ENCODE data around the gene LUC7L. TPM values are rescaled to one million over a fixed set of nuclear protein-coding genes. Genes with fewer than 3 reads are reported as not detected.

Gene LUC7L
- total and polyA plus RNA-seq, 2 of the 8 experiments (the other 6 are each of a cell fraction or from before 2014, with no cell fraction given): 49.7 to 129 TPM

- Histone ChIP-seq H4K5ac (ENCODE audit: insufficient read length, low read depth, low read length) (no peak overlapping the region), H3K36me3 (ENCODE audit: control insufficient read depth in 2 of 4, insufficient read depth in 4 of 4, low read length in 3 of 4) (peaks cover 31 to 73% (median 63%) of the 10 kb centered on the region in 4 experiments), H3K9ac (replicated peaks in 1 of 4; ENCODE audit: extremely low read depth in 1 of 4, low read depth in 3 of 4, low read length in 3 of 4) (no peak overlapping the region), H2AFZ (ENCODE audit: low read length) (no peak overlapping the region), H3K14ac (ENCODE audit: insufficient read length) (no peak overlapping the region), H3K79me2 (ENCODE audit: control insufficient read depth in 1 of 2, insufficient read depth in 2 of 2, low read length in 2 of 2) (peaks cover 0 to 7% of the 10 kb centered on the region in 2 experiments; a peak in 2 of 4 replicates), H4K20me1 (replicated peaks in 1 of 2; ENCODE audit: control insufficient read depth in 1 of 2, insufficient read depth in 2 of 2, low read length in 2 of 2) (peaks cover 2 to 9% of the 10 kb centered on the region in 2 experiments), H3K18ac (ENCODE audit: extremely low read depth, low read length) (no peak overlapping the region), H3K4me3 (ENCODE audit: extremely low read depth in 1 of 4, insufficient read depth in 2 of 4, low read depth in 3 of 4, low read length in 4 of 4) (no peak overlapping the region), H3K23ac (ENCODE audit: insufficient read length) (no peak overlapping the region), H3K79me1 (ENCODE audit: low read depth, low read length) (no peaks in the 10 kb centered on the region; the same call in 1 of the 2 replicates), H3K27ac (ENCODE audit: low read depth, low read length) (no peak overlapping the region), H3K4me1 (replicated peaks in 1 of 4; ENCODE audit: control insufficient read depth in 3 of 4, insufficient read depth in 4 of 4, low read length in 3 of 4) (no peaks in the 10 kb centered on the region), H2BK15ac (ENCODE audit: low read length) (no peak overlapping the region), H3K4ac (replicated peaks; ENCODE audit: insufficient read length, low read depth, low read length) (no peak overlapping the region), H3K9me3 (ENCODE audit: insufficient read depth in 2 of 2, low read depth in 1 of 2, low read length in 1 of 2) (no peaks in the 10 kb centered on the region), H2BK12ac (ENCODE audit: low read depth, low read length) (no peak overlapping the region), H4K91ac (replicated peaks; ENCODE audit: insufficient read length, low read length) (no peak overlapping the region), H4K8ac (ENCODE audit: extremely low read depth, insufficient read depth, low read length) (no peak overlapping the region), H3K27me3 (replicated peaks in 1 of 4; ENCODE audit: control insufficient read depth in 3 of 4, extremely low read depth in 1 of 4, insufficient read depth in 3 of 4, low read length in 3 of 4) (no peaks in the 10 kb centered on the region), H2BK20ac (ENCODE audit: low read length) (no peak overlapping the region), H3K23me2 (ENCODE audit: low read depth, low read length) (no peaks in the 10 kb centered on the region), H3K56ac (replicated peaks; ENCODE audit: insufficient read length, low read depth, low read length) (no peak overlapping the region), H2BK120ac (replicated peaks; ENCODE audit: low read depth, low read length) (no peak overlapping the region), H3K4me2 (ENCODE audit: insufficient read depth in 1 of 2, low read depth in 2 of 2, low read length in 2 of 2) (no peak overlapping the region), H2BK5ac (ENCODE audit: low read depth, low read length) (no peak overlapping the region), H2AK5ac (ENCODE audit: low read depth, low read length) (no peak overlapping the region)
- FAIRE-seq (no peak), DNase-seq (ENCODE audit: low read depth in 1 of 2, low spot score in 2 of 2) (no peak)
- CTCF ChIA-PET (ENCODE audit: partially characterized antibody): no interaction called here
- POLR2A ChIA-PET (ENCODE audit: partially characterized antibody): interaction anchor here (34.3 kb wide), 1 partner anchor 22 kb away, joined by 348 read pairs; the partner anchor contains the start of gene LUC7L
- 98% methylated on average over 4 of the region's 4 CpGs; no CpG with 5 or more reads in 1 of the 2 experiments for WGBS, 2 experiments (ENCODE audit: extremely low coverage in 1 of 2, insufficient coverage in 1 of 2, insufficient read length in 1 of 2, insufficient replicate concordance in 2 of 2, low coverage in 1 of 2, low lambda C conversion rate in 2 of 2, missing lambda C conversion rate in 1 of 2)
- TF ChIP-seq GTF2F1 (IDR thresholded peaks at IDR 0.05; ENCODE audit: borderline replicate concordance, low read depth, low read length) (no peak), CEBPB (IDR thresholded peaks at IDR 0.05; ENCODE audit: low read depth, low read length) (no peak), RFX5 (IDR thresholded peaks at IDR 0.05; ENCODE audit: borderline replicate concordance, low read depth, low read length) (no peak), BCL11A (IDR thresholded peaks at IDR 0.05; ENCODE audit: low read depth in 2 of 2, low read length in 2 of 2) (no peak), BACH1 (IDR thresholded peaks at IDR 0.05; ENCODE audit: low read length) (no peak), KDM4A (IDR thresholded peaks at IDR 0.05; ENCODE audit: low read depth, low read length, severe bottlenecking) (no peak), BRCA1 (IDR thresholded peaks at IDR 0.05; ENCODE audit: low read depth, low read length) (no peak), EGR1 (IDR thresholded peaks at IDR 0.05; ENCODE audit: borderline replicate concordance, low read depth, low read length) (no peak)
Measured at GRCh38 chr16:203246-203645, 26.0 kb downstream of the LUC7L start.
